ENCODE results near the gene ICA1.

DNA sequence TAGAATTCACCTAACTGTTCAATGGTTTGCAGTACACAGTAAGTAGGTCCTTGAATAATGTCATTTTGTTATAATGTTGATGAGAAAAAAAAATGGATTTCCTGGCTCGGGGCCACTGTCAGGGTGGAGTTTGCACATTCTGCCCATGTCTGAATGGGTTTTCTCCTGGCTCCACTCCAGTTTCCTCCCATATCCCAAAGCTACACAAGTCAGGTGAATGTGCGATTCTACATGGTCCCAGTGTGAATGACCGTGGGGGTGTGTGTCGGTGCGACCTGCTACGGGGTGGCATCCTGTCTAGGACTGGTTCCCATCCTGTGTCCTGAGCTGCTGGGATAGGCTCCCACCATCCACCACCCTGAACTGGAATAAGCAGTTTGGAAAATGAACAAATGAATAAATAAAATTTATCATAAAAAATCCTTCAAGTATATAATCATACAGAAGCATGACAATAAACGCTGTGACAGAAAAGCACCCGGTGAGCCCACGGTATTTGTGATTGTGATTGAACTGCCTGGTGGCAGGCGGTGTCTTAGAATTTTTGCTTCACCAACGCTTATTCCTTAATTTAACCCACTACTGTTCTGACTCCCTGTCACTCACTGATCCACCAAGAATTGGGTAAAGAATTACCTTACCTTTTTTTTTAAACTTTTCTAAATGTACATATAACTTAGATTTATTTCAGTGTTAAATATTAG is 114.1 kb downstream of the ICA1 start:
- no peak for TF ChIP-seq POLR2AphosphoS5 (IDR thresholded peaks at IDR 0.05; ENCODE audit: low read depth, low read length)
- no peak for TF ChIP-seq POLR2A (IDR thresholded peaks at IDR 0.05; ENCODE audit: low read depth, low read length)

All from GM12892 (cell line).